Endothelial cell of umbilical vein (primary cell): ENCODE results near the gene CCR5AS.

Source experiments
- BruUV-seq: library from RNA; stranded (reverse); fragments of 400-500 nt; replicated peaks from 2 replicates; lab custom pipeline; 2021; lab: Mats Ljungman, UMichigan
- CTCF ChIA-PET: fragments of 300-600, 350-600 bp; sonication (Branson Sonifier 250); formaldehyde crosslinking; loops from one replicate; lab custom pipeline; 2021; ENCODE audit warnings: antibody characterized with exemption, inconsistent platforms; lab: Charles Lee
- POLR2A ChIA-PET: fragments of 300-600, 350-600 bp; sonication (Branson Sonifier 250); formaldehyde crosslinking; loops from one replicate; lab custom pipeline; 2021; ENCODE audit warnings: antibody characterized with exemption, inconsistent platforms; lab: Charles Lee
- DNase-seq: peaks from one replicate; pipeline ENCODE4 v3.0.0-alpha.2; 2011; ENCODE audit warnings: low read depth, low spot score
- FAIRE-seq: peaks from 2 replicates; lab custom pipeline; 2011; peaks lifted over from hg19 to GRCh38; lab: Jason Lieb, UNC
- H2AFZ ChIP-seq: 2 replicates; pipeline ENCODE4 v1.6.0; 2012; ENCODE audit warnings: low read depth, low read length, control low read depth, inconsistent platforms
- H3K27ac ChIP-seq: 2 replicates; pipeline ENCODE4 v1.5.1; 2011; ENCODE audit warnings: low read depth, mild to moderate bottlenecking, control low read depth, low read length, moderate library complexity; ENCODE audit not compliant: insufficient read depth
- H3K27me3 ChIP-seq, 2 experiments: 2 replicates each; pipeline versions ENCODE4 v1.6.0 to v1.6.1; 2011; ENCODE audit warnings: low read length in 2 of 2, mixed read lengths in 1 of 2; ENCODE audit not compliant: control insufficient read depth in 2 of 2, insufficient read depth in 2 of 2
- H3K36me3 ChIP-seq, 2 experiments: 2 replicates in 1 of 2; 3 replicates in 1 of 2; pipeline ENCODE4 v1.5.1; 2011; ENCODE audit warnings: low read length in 2 of 2, mild to moderate bottlenecking in 1 of 2, moderate library complexity in 1 of 2; ENCODE audit not compliant: control insufficient read depth in 2 of 2, insufficient read depth in 2 of 2; ENCODE audit errors: extremely low read depth in 1 of 2
- H3K4me1 ChIP-seq: 3 replicates; pipeline ENCODE4 v1.5.1; 2011; ENCODE audit warnings: mild to moderate bottlenecking, low read length; ENCODE audit not compliant: control insufficient read depth, insufficient read depth; ENCODE audit errors: extremely low read depth
- H3K4me2 ChIP-seq: 2 replicates; pipeline ENCODE4 v1.6.1; 2011; ENCODE audit warnings: low read length, control low read depth, mixed read lengths; ENCODE audit not compliant: insufficient read depth
- H3K4me3 ChIP-seq, 3 experiments: fragments of 200-600 bp in 1 of 3; sonication (generic), shearing (Covaris generic) in 1 of 3; replicated peaks in 1 of 3; 2 replicates each; pipeline ENCODE4 v1.5.1; 2011 to 2016; ENCODE audit warnings: control low read depth in 3 of 3, low read length in 3 of 3, mild to moderate bottlenecking in 2 of 3, inconsistent platforms in 1 of 3, low read depth in 1 of 3, moderate library complexity in 1 of 3; ENCODE audit not compliant: insufficient read depth in 1 of 3
- H3K79me2 ChIP-seq: 2 replicates; pipeline ENCODE4 v1.6.0; 2012; ENCODE audit warnings: low read length, inconsistent platforms; ENCODE audit not compliant: control insufficient read depth, insufficient read depth
- H3K9ac ChIP-seq: replicated peaks from 2 replicates; pipeline ENCODE3; 2011; ENCODE audit warnings: low read length, control low read depth; ENCODE audit not compliant: insufficient read depth; ENCODE audit errors: extremely low read depth
- H3K9me1 ChIP-seq: replicated peaks from 3 replicates; pipeline ENCODE4 v1.6.0; 2011; ENCODE audit warnings: mild to moderate bottlenecking, low read length; ENCODE audit not compliant: control insufficient read depth, insufficient read depth; ENCODE audit errors: extremely low read depth
- H3K9me3 ChIP-seq: replicated peaks from 2 replicates; pipeline ENCODE4 v1.5.1; 2012; ENCODE audit warnings: low read length, inconsistent platforms; ENCODE audit not compliant: control insufficient read depth, insufficient read depth
- H4K20me1 ChIP-seq: replicated peaks from 2 replicates; pipeline ENCODE3; 2011; ENCODE audit warnings: mild to moderate bottlenecking, low read length; ENCODE audit not compliant: control insufficient read depth, insufficient read depth; ENCODE audit errors: extremely low read depth
- CTCF ChIP-seq, 2 donors: IDR thresholded peaks; 1 replicate in 1 of 2; 2 replicates in 1 of 2; pipeline ENCODE4 v1.5.1; 2011; ENCODE audit warnings: low read length in 2 of 2, mild to moderate bottlenecking in 2 of 2, moderate library complexity in 2 of 2, control low read depth in 1 of 2, inconsistent platforms in 1 of 2, low read depth in 1 of 2; ENCODE audit not compliant: insufficient read depth in 1 of 2; ENCODE audit errors: extremely low read depth in 1 of 2
- EZH2 ChIP-seq: IDR thresholded peaks from 2 replicates; pipeline ENCODE4 v1.6.1; 2012; ENCODE audit warnings: borderline replicate concordance, low read depth, mild to moderate bottlenecking, moderate library complexity, low read length, inconsistent platforms; ENCODE audit not compliant: severe bottlenecking
- FOS ChIP-seq: IDR thresholded peaks from 2 replicates; pipeline ENCODE4 v1.6.1; 2011; ENCODE audit warnings: mild to moderate bottlenecking, low read length, moderate library complexity, borderline replicate concordance; ENCODE audit not compliant: insufficient read depth
- GATA2 ChIP-seq: IDR thresholded peaks from 2 replicates; pipeline ENCODE4 v1.7.0; 2011; ENCODE audit warnings: low read depth, mild to moderate bottlenecking, moderate library complexity, mixed read lengths, low read length; ENCODE audit not compliant: insufficient read length, insufficient read depth
- MAX ChIP-seq: IDR thresholded peaks from 2 replicates; pipeline ENCODE4 v1.6.1; 2011; ENCODE audit not compliant: insufficient read depth, insufficient read length
- MYC ChIP-seq: IDR thresholded peaks from one replicate; pipeline ENCODE4 v1.6.1; 2011; ENCODE audit warnings: mild to moderate bottlenecking, low read depth, low read length
- POLR2A ChIP-seq: IDR thresholded peaks from 2 replicates; pipeline ENCODE4 v1.6.1; 2012; ENCODE audit warnings: low read depth, mild to moderate bottlenecking, control low read depth, low read length
- dilution Hi-C: fragments of 300-500 bp; cut with MboI; formaldehyde crosslinking; loops from one replicate; pipeline ENCODE4 v1.15.0; 2019; ENCODE audit warnings: low sequenced_read_pairs; ENCODE audit not compliant: extremely low pct_ligation_motif_present
- intact Hi-C: fragments of 100-400 bp; cut with micrococcal nuclease; formaldehyde crosslinking; loops from one replicate; pipeline ENCODE4 v1.10.0; 2022

The CCR5AS gene

DNA sequence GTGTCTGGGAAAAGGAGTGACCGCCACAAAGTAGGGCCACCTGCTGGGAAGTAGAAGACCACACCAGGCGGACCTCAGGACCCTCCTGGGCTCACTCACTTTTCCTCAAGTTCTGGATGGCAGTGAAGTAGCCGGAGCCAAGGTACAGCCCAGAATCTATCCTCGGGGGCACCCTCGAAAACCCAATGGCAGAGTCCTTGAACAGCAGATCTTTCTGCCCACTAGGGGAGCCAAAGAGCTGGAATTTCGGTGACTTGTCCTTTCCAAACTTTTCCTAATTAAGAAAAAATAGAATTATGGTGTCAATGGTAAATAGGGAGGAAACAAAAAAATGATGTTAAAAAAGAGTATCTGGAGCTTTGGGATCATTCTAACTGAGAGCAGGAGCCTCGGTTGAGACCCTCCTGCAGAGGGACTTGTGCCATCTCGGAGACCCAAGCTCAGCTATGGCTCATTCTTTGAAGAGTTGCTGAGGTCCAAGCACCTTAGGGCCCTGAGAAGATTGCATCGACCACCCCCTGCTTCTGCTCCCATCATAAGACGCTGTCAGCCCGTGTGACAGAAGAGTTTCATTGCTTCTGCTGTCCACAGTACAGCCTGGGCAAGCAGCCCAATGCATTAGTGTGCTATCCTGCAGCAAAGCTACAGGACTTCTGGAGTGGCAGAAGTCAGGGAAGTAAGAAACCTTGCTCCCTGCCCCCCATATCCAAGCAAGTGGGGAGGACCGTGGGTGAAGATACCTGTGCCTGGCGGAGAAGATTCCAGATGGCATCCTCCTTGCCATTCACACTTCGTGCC is 43.1 kb upstream of the CCR5AS start:
- H3K27me3 ChIP-seq = peaks cover 0 to 8% of the 10 kb centered on the region in 2 experiments
- no peaks in the 10 kb centered on the region for H3K9me1 ChIP-seq
- ChIA-PET POLR2A (no interaction called here), CTCF (interaction anchor here (0.6 to 3.3 kb wide), 29 partner anchors 8 to 214 kb away, joined by 3 to 34 read pairs (median 4); partner anchors contain the start of genes CCR5AS, CCRL2 and LTF)
- H4K20me1 ChIP-seq = no peaks in the 10 kb centered on the region
- no TSS peak for BruUV-seq
- TF ChIP-seq GATA2 (no peak), FOS (no peak), MYC (no peak), POLR2A (no peak), MAX (no peak), EZH2 (no peak), CTCF (IDR thresholded peaks at IDR 0.05; ENCODE audit: extremely low read depth in 1 of 2, insufficient read depth in 1 of 2, low read depth in 1 of 2, low read length in 2 of 2) (peak; percentile 62 to 65)
- H3K36me3 ChIP-seq = no peaks in the 10 kb centered on the region
- no peaks in the 10 kb centered on the region for H3K4me1 ChIP-seq
- H3K9me3 ChIP-seq = no peaks in the 10 kb centered on the region
- DNase-seq = no peak
- H3K4me2 ChIP-seq = no peak overlapping the region
- FAIRE-seq = peak; percentile 68
- dilution Hi-C loops (no loop called here), intact Hi-C loops (no loop called here)
- no peak overlapping the region for H3K4me3 ChIP-seq
- no peak overlapping the region for H3K9ac ChIP-seq
- H2AFZ ChIP-seq = no peak overlapping the region
- H3K79me2 ChIP-seq = no peaks in the 10 kb centered on the region
- H3K27ac ChIP-seq = no peak overlapping the region
